ENCODE results near the gene AGBL2. TPM values are rescaled to one million over a fixed set of nuclear protein-coding genes. Genes with fewer than 3 reads are reported as not detected.
"Not testable (repeated sequence)": the region's sequence is repeated elsewhere in the genome, so short reads cannot be mapped to it uniquely, and the experiment has no call there.

Gene AGBL2
- total RNA-seq, 2 donors from 2014 or later, result 3.6 to 4.4 TPM

DNA sequence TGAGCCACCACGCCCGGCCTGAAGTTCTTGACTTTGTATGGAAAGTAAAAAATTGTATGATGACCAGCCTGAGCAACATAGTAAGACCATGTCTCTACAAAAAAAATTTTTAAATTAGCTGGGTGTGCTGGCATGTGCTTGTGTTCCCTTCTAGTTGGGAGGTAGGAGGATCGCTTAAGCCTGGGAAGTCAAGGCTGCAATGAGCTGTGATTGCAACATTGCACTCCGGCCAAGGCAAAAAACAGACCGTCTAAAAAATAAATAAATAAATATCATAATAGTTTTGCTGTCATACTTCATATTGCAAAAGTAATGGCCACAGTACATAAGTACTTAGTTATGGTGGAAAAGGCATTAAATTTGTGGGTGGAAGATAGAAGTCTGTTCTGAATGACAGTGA, 3.4 kb downstream of the AGBL2 start:
- Histone ChIP-seq H3K4me3 (no peak overlapping the region), H3K36me3 (no peaks in the 10 kb centered on the region), H3K9me3 (no peaks in the 10 kb centered on the region), H3K4me1 (replicated peaks) (no peaks in the 10 kb centered on the region), H3K27ac (no peak overlapping the region), H3K27me3 (replicated peaks; ENCODE audit: insufficient read depth) (no peaks in the 10 kb centered on the region)
- TF ChIP-seq POLR2AphosphoS5 (IDR thresholded peaks at IDR 0.05) (no peak), POLR2A (IDR thresholded peaks at IDR 0.05) (no peak)
- TF ChIP-seq, protein P1, sequence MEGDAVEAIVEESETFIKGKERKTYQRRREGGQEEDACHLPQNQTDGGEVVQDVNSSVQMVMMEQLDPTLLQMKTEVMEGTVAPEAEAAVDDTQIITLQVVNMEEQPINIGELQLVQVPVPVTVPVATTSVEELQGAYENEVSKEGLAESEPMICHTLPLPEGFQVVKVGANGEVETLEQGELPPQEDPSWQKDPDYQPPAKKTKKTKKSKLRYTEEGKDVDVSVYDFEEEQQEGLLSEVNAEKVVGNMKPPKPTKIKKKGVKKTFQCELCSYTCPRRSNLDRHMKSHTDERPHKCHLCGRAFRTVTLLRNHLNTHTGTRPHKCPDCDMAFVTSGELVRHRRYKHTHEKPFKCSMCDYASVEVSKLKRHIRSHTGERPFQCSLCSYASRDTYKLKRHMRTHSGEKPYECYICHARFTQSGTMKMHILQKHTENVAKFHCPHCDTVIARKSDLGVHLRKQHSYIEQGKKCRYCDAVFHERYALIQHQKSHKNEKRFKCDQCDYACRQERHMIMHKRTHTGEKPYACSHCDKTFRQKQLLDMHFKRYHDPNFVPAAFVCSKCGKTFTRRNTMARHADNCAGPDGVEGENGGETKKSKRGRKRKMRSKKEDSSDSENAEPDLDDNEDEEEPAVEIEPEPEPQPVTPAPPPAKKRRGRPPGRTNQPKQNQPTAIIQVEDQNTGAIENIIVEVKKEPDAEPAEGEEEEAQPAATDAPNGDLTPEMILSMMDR (IDR thresholded peaks at IDR 0.05), result no peak
- no peak for DNase-seq (ENCODE audit: low spot score)
- 85% methylated on average over 5 of the region's 5 CpGs for WGBS
- intact Hi-C loops (cut with DNase I), result no loop called here

DNA sequence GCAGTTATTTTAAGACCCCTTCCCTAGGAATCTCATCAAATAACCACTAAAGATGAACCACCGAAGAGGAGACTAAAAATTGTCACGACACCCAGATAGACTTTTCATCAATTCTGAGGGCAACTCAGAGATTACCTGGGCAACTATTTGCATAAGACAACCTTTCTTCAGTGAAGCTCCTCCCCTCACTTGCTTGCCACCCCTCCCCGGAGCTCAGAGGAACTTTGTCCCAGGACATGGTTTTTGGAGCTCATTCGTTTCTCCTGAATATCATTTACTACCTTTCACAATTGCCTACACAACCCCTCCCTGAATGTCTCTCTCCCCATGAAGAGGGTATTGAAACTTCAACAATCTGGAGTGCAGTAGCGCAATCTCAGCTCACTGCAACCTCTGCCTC, 3.9 kb downstream of the AGBL2 start:
- no peaks in the 10 kb centered on the region for H3K36me3 ChIP-seq
- 84% methylated on average over 5 of the region's 5 CpGs for WGBS
- no peaks in the 10 kb centered on the region for H3K9me3 ChIP-seq
- no peaks in the 10 kb centered on the region for H3K27me3 ChIP-seq (replicated peaks; ENCODE audit: insufficient read depth)
- TF ChIP-seq, protein P1 (IDR thresholded peaks at IDR 0.05), result no peak
- TF ChIP-seq POLR2A (IDR thresholded peaks at IDR 0.05), result no peak
- no peak for TF ChIP-seq POLR2AphosphoS5 (IDR thresholded peaks at IDR 0.05)
- no peaks in the 10 kb centered on the region for H3K4me1 ChIP-seq (replicated peaks)
- H3K4me3 ChIP-seq, result no peak overlapping the region
- intact Hi-C loops (cut with DNase I), result no loop called here
- no peak overlapping the region for H3K27ac ChIP-seq
- no peak for DNase-seq (ENCODE audit: low spot score)

DNA sequence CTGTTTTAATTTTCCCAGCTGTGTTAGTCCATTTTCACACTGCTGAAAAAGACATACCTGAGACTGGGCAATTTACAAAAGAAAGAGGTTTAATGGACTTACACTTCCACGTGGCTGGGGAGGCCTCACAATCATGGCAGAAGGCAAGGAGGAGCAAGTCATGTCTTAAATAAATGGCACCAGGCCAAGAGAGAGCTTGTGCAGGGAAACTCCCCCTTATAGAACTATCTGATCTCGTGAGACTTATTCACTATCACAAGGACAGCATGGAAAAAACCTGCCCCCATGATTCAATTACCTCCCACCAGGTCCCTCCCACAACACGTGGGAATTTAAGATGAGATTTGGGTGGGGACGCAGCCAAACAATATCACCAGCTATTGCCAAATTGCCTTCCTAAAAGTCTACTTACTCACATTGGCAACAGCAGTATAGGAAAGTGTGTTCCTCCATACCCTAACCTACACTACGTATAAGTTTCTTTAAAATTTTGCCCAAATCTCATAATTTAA, 7.8 kb downstream of the AGBL2 start:
- H3K27ac ChIP-seq; intact Hi-C loops (cut with DNase I); H3K4me1 ChIP-seq (replicated peaks); DNase-seq (ENCODE audit: low spot score); H3K4me3 ChIP-seq; H3K36me3 ChIP-seq; H3K27me3 ChIP-seq (replicated peaks; ENCODE audit: insufficient read depth); H3K9me3 ChIP-seq: not testable (repeated sequence)
- WGBS, result 86% methylated on average over 5 of the region's 5 CpGs

DNA sequence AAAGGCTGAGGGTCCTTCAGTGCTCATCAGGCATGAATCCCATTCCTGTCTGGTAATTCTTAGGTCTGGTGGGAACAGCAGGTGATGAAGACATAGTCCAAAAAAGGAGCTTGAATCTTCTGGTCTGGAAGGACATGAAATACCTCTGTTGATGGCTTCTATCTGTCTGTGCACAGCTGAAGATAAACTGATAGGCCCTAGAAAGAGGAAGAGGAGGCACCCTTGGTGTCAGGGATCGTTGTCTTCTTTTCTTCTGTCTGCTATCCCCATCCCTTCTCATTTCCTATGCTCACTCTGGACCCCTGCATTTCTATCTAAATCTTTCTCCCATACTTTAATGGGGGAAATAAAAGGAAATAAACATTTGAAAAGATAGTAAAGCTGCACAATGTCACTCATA, 9.4 kb downstream of the AGBL2 start:
- no peak for DNase-seq (ENCODE audit: low spot score)
- H3K27ac ChIP-seq, result no peak overlapping the region
- no peak for TF ChIP-seq POLR2AphosphoS5 (IDR thresholded peaks at IDR 0.05)
- TF ChIP-seq POLR2A (IDR thresholded peaks at IDR 0.05), result no peak
- TF ChIP-seq, protein P1 (IDR thresholded peaks at IDR 0.05), result no peak
- 68% methylated on average over 1 of the region's 1 CpG for WGBS
- H3K4me3 ChIP-seq, result no peak overlapping the region
- no peaks in the 10 kb centered on the region for H3K27me3 ChIP-seq (replicated peaks; ENCODE audit: insufficient read depth)
- intact Hi-C loops (cut with DNase I), result no loop called here
- H3K9me3 ChIP-seq, result no peaks in the 10 kb centered on the region
- no peaks in the 10 kb centered on the region for H3K36me3 ChIP-seq
- no peaks in the 10 kb centered on the region for H3K4me1 ChIP-seq (replicated peaks)

DNA sequence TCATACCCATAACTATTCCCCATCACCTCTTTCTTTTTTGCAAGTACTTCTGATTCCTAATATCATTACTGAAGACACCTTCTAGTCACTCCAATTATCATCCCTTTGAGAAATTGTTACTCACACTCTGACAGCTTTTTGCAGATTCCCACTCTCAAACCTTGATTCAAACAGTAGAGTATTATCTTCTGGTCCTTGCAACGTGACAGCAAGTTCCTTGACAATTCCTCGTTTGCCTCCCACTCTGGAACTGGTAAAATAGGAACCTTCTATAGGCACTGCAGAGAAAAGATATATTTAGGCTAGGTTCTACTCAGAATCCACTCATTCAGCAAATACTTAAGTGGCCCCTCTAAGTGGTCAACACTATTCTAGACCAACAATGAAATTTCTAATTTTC, 23.2 kb downstream of the AGBL2 start:
- Histone ChIP-seq H3K27ac (no peak overlapping the region), H3K4me3 (no peak overlapping the region), H3K4me1 (replicated peaks) (no peaks in the 10 kb centered on the region), H3K36me3 (no peaks in the 10 kb centered on the region), H3K9me3 (no peaks in the 10 kb centered on the region), H3K27me3 (replicated peaks; ENCODE audit: insufficient read depth) (no peaks in the 10 kb centered on the region)
- intact Hi-C loops (cut with DNase I), result no loop called here
- no peak for DNase-seq (ENCODE audit: low spot score)
- no peak for TF ChIP-seq POLR2AphosphoS5 (IDR thresholded peaks at IDR 0.05)
- TF ChIP-seq, protein P1 (IDR thresholded peaks at IDR 0.05), result no peak
- no peak for TF ChIP-seq POLR2A (IDR thresholded peaks at IDR 0.05)
- WGBS, result 51% methylated on average over 2 of the region's 2 CpGs
